HG03039 (cell line): ENCODE results near the gene YPEL2.

ENCODE experiments used
- ATAC-seq: cut with Tn5 transposase; IDR thresholded peaks from one replicate; pipeline ENCODE4 v1.9.1; 2021; ENCODE audit warnings: mild to moderate bottlenecking, moderate library complexity; ENCODE audit not compliant: unreplicated experiment

YPEL2 gene

GRCh38 chr17:59356543-59357218 lies 25.2 kb downstream of the YPEL2 start:
- no peak for ATAC-seq

DNA sequence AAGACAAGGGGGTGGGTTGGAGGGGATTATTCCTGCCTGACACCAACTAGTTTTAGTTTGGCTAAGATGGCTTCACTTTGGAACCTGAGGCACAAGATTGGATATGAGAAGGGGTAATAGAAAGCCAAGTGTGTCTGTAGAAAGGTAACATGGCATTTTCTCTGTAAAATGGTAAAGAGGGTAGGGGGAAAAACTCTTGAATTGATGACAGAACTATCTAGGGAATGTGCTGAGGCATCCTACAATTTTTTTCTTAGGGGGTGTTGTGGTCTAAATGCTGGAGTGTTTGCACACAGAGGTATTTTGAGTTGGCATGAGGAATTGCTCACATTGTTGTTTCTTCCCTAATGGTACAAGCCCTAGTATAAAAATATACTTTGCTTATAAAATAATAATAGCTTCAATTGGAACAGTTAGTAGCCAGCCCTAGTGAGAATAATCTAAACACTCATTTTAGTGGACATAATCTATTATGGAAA lies 25.8 kb downstream of the YPEL2 start:
- no peak for ATAC-seq

- ATAC-seq = no peak
Measured at GRCh38 chr17:59357929-59358328, 26.5 kb downstream of the YPEL2 start.

- no peak for ATAC-seq
Measured at GRCh38 chr17:59361386-59361785, 29.9 kb downstream of the YPEL2 start.

GRCh38 chr17:59361916-59362810 lies 30.7 kb downstream of the YPEL2 start:
- ATAC-seq = no peak

GRCh38 chr17:59362811-59363205 lies 31.4 kb downstream of the YPEL2 start:
- ATAC-seq = no peak

DNA sequence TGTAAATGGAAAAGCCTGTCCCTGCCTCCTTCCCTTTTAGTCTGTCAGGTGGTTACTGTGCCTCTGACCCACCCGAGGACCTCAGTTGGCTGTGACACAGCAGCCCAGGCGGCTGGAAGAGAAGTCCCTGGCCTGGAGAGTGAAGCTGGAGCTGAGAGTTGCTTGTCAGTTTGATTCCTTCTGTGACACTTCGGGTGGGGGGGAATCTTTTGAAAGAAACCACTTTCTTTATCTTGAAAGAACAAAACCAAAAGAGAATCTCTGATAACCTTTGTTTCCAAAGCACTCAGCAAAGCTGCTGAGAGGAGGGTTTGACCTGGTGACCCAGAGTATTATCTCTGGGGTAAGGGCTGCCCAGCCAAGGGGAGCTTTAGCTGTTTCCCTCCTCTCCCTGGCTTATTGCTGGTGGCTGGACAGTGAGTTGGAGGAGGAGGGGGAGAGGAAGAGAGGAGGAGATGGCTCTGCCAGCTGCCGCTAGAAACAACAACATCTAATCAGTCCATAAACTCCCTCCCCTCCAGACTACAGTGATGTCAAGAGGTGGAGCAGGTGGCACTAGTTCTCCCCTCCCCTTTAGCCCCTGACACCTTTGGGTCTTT lies 34.0 kb downstream of the YPEL2 start:
- ATAC-seq = no peak

GRCh38 chr17:59366040-59366757 lies 34.7 kb downstream of the YPEL2 start:
- no peak for ATAC-seq

GRCh38 chr17:59366773-59367656 lies 35.6 kb downstream of the YPEL2 start:
- ATAC-seq = no peak

DNA sequence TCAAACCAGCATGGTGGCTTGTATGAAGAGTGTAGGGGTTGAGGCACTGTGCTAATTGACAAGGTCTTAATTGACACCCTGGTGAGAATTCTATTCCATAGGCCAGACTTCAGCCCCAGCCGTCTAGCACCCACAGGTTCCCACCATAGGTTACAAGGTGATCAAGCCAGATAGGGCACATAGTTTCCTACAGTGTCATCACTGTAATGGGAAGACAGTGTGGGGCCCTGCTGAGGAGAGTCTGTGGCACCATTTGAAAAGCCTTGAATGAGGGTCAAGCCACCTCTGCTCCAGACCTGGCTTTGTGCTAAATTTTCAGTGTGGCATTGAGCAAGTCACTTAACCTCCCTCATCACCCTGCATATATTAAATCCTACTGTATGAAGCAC lies 36.2 kb downstream of the YPEL2 start:
- no peak for ATAC-seq

GRCh38 chr17:59368218-59368857 lies 36.9 kb downstream of the YPEL2 start:
- ATAC-seq = no peak

GRCh38 chr17:59369031-59369975 lies 37.8 kb downstream of the YPEL2 start:
- no peak for ATAC-seq

- no peak for ATAC-seq
Measured at GRCh38 chr17:59370593-59371299, 39.3 kb downstream of the YPEL2 start.

- ATAC-seq = no peak
Measured at GRCh38 chr17:59371416-59372100, 40.1 kb downstream of the YPEL2 start.

- ATAC-seq = peak; percentile 44
Measured at GRCh38 chr17:59372138-59372751, 40.8 kb downstream of the YPEL2 start.

GRCh38 chr17:59373882-59374495 lies 42.5 kb downstream of the YPEL2 start:
- ATAC-seq = no peak
